Superior temporal gyrus (tissue), 1 donor: ENCODE results near the gene DVL2.

ENCODE experiments used
- DNase-seq: peaks from one replicate; pipeline ENCODE4 v3.0.0-alpha.2; 2016; ENCODE audit errors: extremely low spot score

DVL2 gene

GRCh38 chr17:7234083-7234951 lies at the start of gene DVL2:
TSS of gene DVL2 (minus strand) at chr17:7234517. CDS start at chr17:7234262, 255 bp downstream.
- peak; percentile 98 for DNase-seq

DNA sequence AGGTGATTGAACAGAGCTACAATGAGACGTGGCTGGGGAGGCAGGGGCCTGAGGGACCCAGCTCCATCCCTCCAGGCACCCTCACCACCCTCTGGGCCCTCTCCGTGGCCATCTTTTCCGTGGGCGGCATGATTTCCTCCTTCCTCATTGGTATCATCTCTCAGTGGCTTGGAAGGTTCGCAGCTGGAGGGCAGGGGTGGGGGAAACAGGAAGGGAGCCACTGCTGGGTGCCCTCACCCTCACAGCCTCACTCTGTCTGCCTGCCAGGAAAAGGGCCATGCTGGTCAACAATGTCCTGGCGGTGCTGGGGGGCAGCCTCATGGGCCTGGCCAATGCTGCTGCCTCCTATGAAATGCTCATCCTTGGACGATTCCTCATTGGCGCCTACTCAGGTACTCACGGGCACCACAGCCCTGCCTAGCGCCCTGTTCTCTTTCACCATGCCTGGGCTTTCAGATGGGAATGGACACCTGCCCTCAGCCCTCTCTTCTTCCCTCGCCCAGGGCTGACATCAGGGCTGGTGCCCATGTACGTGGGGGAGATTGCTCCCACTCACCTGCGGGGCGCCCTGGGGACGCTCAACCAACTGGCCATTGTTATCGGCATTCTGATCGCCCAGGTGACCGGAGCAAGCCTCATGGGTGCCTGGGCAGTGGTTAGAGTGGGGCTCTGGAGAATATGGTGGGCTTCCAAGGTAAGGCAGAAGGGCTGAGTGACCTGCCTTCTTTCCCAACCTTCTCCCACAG lies 49.3 kb upstream of the DVL2 start:
- no peak for DNase-seq

DNA sequence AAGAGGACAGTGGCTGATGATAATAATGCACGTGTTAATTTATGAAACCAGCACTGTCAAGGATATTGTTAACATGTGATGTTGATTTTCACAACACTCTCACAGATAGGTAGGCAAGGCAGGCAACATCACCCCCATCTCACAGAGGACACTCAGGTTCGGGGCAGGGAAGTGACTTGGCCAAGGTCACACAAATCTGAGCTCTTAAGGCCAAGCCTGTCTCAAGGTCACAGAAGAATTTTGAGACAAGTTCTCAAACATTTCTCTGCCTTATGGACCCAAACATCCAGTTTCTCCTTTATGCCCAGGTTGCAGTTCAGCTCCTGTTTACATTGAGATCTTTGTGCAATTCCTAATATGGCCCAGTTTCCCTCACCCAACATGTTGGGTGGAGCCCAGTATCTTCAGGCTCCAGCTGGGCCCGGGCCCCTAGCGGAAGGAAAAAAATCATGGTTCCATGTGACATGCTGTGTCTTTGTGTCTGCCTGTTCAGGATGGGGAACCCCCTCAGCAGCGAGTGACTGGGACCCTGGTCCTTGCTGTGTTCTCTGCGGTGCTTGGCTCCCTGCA lies 48.5 kb upstream of the DVL2 start:
- no peak for DNase-seq

DNA sequence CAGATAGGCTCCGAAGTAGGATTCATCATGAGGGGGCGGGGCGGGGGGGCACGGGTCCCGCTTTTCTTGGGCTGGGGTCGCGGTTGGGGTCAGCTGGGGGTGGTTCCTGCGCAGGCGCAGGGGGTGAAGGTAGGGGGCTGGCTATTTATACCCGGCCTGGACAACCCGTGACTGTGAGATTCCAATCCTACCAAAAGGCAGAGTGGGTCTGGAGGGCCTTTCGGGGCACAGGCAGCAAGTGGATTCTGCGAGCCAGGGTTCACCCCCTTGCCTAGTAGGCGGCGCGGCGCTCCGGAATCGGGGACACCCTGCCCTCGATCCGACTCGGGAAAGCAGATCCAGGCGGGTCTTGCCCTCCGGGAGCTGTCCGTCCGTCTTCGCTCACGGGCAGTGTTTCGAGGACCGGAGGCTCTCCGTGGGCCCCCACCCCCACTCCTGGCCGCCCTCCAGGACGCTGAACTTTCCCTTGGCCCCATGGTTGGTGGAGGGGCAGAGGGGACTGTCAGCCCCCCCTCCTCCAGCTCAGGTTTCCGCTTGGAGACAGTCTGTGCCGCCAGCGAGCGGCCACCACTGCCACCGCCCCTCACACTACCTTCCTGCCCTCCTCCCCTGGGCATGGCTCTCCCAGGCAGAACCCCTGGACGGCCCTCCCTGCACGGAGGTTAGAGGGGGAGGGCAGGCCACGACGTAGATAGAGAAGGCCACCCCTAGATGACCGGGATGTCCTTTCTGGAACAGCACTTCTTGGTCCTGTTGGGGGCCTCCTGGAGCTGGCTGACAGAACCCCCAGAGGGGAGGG lies 47.8 kb upstream of the DVL2 start:
- no peak for DNase-seq

DNA sequence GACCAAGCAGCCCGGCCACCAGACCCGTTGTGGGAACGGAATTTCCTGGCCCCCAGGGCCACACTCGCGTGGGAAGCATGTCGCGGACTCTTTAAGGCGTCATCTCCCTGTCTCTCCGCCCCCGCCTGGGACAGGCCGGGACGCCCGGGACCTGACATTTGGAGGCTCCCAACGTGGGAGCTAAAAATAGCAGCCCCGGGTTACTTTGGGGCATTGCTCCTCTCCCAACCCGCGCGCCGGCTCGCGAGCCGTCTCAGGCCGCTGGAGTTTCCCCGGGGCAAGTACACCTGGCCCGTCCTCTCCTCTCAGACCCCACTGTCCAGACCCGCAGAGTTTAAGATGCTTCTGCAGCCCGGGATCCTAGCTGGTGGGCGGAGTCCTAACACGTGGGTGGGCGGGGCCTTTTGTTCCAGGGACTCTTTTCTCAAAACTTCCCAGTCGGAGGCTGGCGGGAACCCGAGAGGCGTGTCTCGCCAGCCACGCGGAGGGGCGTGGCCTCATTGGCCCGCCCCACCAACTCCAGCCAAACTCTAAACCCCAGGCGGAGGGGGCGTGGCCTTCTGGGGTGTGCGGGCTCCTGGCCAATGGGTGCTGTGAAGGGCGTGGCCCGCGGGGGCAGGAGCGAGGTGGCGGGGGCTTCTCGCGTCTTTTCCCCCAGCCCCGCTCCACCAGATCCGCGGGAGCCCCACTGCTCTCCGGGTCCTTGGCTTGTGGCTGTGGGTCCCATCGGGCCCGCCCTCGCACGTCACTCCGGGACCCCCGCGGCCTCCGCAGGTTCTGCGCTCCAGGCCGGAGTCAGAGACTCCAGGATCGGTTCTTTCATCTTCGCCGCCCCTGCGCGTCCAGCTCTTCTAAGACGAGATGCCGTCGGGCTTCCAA lies 47.0 kb upstream of the DVL2 start, which contains the start of gene SLC2A4:
Gene SLC2A4 (plus strand): TSS at position 645 of the 879 bp plus-strand sequence. CDS start 217 bp downstream, at position 862.
- peak; percentile 47 for DNase-seq

DNA sequence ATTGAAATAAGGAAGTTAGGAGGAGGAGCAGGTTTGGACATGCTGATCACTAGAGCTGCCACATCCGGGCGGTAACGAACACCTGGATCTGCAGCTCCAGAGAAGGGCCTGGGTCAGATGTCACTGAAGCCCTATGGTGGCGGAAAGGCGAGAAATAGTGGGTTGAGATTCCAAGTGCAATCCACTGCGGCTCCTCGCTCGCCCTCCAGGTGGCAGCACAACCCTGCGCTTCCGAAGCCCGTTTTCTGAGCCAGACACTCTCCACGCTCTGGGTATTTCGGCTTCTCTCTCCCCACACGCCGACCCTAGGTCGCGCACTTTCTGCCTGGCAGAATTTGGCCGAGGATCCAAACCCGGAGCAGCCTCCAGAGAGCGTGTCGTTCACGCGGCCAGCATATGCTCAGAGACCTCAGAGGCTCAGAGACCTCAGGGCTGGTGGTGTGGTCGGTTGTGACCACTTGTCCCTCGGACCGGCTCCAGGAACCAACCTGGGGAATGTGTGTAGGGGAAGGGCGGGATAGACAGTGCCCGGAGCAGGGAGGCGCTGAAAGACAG lies 46.3 kb upstream of the DVL2 start:
- DNase-seq = peak; percentile 90

DNA sequence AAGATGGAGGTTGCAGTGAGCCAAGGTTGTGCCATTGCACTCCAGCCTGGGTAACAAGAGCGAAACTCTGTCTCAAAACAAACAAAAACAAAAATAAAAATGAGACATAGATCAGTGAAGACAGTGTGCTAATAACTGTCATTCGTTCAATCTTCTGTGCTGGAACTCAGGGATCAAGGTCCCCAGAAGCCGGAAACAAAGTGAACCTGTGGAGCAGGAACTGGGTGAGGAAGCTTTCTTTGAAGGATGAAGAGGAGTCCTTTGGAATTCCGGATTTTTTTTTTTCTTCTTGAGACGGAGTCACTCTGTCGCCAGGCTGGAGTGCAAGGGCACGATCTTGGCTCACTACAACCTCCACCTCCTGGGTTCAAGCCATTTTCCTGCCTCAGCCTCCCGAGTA lies 45.1 kb upstream of the DVL2 start:
- no peak for DNase-seq

DNA sequence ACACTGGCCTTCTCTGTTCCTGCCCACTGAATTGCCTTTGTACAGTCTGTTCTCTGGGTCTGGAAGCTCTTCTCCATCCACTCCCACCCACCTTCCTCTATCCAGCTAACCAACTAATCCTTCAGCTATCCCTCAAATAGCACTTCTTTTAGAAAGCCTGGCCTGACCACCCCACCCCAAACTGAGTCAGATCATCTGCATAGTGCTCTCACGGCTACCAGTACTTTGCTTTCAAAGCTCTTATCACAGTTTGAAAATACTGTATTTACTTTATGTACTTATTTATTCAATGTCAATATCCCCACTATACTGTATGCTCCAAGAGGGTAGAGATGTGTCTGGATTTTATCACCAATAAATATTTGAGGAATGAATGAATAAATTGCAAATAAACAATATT lies 32.5 kb upstream of the DVL2 start:
- DNase-seq = no peak

- DNase-seq = no peak
Observed at GRCh38 chr17:7263801-7264078, 29.4 kb upstream of the DVL2 start.

GRCh38 chr17:7262935-7263800 lies 28.9 kb upstream of the DVL2 start:
- DNase-seq = no peak

DNA sequence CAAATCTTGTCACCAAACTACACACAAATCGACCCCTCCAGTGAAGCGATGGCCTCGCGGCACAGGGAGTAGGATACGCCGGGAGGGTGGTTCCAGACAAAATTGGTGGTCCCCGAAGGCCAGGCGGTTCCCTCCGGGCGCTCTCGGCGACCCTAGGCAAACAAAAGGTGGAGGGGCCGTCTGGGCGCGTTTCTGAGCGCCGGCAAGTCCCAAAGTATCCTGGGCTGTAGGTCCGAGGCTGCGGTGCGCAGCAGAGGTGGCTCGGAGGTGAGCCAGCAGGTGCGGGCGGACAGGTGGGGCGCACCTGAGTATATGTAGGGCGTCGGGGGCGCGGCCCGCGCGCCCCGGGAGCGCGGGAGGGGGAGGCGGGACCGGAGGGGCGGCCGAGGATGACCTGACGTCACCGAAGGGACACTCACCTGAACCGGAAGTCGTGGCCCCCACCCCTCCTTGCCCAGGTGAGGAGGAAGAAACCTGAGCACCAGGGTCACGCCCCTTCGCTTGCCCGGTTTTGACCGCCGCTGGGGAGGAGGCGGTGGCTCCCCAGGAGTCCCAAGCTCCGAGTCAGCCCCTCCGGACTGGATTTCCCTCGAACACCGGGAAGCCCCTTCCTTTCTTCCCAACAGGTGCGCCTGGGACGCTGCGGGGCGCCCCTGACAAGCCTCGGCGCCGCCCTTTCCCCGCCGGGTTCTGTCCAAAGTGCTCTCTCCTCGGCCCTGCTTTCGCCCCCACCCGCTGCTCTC lies 28.0 kb upstream of the DVL2 start, which contains the start of gene CLDN7:
Gene CLDN7 (minus strand): TSS at position 287 of the 743 bp plus-strand sequence. CDS start 435 bp downstream, outside the sequence.
- no peak for DNase-seq

- no peak for DNase-seq
Observed at GRCh38 chr17:7261379-7262191, 27.3 kb upstream of the DVL2 start.

DNA sequence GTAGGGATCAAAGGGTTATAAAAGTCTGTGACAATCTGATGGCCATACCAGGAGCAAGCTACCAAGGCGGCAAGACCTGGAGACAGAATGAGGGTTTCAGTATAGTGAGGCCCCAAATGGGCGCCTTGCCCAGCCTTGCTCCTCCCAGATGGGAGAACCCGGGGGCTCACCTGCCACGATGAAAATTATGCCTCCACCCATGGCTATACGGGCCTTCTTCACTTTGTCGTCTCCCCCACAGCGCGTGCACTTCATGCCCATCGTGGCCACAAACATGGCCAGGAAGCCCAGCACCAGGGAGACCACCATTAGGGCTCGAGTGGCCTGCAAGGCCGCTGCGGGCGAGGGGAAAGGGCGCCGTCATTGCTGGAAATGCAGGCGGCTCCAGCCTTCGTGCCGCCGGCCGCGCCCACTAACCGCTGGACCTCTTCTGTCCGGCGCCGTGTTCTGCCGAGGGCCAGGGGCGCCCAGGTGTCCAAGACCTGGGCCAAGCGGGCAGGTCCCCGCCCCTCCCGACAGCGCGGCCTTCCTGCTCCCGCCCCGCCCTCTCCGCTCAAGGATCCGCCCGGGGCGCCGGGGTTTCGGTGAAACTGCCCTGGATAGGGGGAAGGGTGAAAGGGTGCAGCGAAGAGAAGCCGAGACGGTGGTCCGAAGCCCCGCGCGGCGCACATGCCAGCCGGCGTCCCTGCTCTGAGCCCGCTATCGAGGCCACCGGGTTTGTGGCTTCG lies 26.5 kb upstream of the DVL2 start:
- DNase-seq = no peak

GRCh38 chr17:7260151-7260550 lies 25.8 kb upstream of the DVL2 start:
- no peak for DNase-seq

- DNase-seq = no peak
Observed at GRCh38 chr17:7259555-7259889, 25.2 kb upstream of the DVL2 start.

DNA sequence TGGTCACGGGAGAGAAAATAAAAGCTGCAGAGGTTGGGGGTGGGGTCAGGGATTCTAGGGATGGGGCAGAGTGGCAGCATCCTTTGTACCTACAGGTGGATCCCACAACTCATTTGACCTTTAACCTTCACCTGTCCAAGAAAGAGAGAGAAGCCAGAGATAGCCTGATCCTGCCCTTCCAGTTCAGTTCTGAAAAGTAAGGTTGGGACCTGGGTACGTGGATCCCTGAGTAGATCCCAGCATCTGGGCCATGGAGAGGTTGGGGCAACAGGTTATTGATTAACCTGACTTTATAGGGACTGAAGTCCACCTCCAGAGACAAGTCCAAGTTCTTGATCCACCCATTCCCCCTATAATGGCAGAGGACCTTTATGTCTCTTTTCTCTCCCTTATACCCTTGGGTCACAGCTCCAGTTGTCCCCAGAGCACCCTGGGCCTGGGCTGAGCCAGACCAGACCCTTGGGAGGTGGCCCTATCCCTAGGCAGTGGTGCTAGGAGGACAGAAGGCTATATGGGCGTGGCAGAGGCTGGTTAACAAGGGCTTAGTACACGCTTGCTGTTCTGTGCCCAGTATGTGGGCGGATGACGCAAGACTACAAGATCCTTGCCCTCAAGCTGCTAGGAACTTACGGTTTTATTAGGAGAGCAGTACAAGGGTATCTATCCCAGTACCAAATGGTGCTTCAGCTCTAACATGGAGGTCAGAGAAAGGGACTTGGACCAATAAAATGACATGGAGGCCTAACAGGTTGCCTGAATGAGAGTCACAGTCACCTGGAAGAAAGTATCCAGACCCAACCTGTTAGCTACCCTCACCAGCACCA lies 24.6 kb upstream of the DVL2 start:
- no peak for DNase-seq
